Fibroblast of the aortic adventitia (primary cell): ENCODE data around the gene FGFBP1. TPM values are rescaled to one million over a fixed set of nuclear protein-coding genes. Genes with fewer than 3 reads are reported as not detected.

Experiments used
- DNase-seq: peaks from one replicate; pipeline ENCODE4 v3.0.0-alpha.2; 2010; ENCODE audit warnings: low read depth
- H3K4me3 ChIP-seq: 2 replicates; pipeline ENCODE4 v1.5.1; 2011; ENCODE audit warnings: low read depth, mild to moderate bottlenecking, control low read depth, low read length, moderate library complexity
- total RNA-seq: library from RNA; depleted of rRNA; stranded (reverse); fragments of >200 nt; gene quantifications from 2 replicates; pipeline ENCODE4 v1.2.3, GENCODE V29; 2012; ENCODE audit warnings: low replicate concordance
- TF ChIP-seq, protein P1 (sequence below): IDR thresholded peaks from 2 replicates; pipeline ENCODE4 v1.5.1; 2011; ENCODE audit warnings: mild to moderate bottlenecking, low read length, control low read depth, inconsistent platforms; ENCODE audit not compliant: insufficient read depth

FGFBP1 gene
- total RNA-seq, 1 donor = not detected

DNA sequence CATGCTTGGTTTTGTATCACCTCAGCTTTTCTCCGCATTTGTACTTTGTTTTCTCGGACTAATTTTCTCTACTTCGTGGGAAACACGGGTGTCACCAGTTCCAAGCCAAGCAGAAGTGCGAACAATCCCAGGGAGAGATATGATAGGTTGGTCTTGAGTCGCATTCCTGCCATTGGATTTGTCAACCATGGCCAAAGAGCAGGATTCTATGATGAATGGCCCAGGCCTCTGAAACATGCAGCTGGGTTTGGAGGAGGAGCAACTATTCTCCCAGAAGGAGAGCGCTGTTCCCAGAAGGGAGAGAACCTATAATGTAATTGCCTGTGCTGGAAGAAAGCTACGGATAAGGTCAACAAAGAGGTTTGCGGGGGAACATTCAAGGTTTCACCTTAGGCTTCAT, 10.3 kb upstream of the FGFBP1 start:
- DNase-seq = no peak
- TF ChIP-seq, protein P1, sequence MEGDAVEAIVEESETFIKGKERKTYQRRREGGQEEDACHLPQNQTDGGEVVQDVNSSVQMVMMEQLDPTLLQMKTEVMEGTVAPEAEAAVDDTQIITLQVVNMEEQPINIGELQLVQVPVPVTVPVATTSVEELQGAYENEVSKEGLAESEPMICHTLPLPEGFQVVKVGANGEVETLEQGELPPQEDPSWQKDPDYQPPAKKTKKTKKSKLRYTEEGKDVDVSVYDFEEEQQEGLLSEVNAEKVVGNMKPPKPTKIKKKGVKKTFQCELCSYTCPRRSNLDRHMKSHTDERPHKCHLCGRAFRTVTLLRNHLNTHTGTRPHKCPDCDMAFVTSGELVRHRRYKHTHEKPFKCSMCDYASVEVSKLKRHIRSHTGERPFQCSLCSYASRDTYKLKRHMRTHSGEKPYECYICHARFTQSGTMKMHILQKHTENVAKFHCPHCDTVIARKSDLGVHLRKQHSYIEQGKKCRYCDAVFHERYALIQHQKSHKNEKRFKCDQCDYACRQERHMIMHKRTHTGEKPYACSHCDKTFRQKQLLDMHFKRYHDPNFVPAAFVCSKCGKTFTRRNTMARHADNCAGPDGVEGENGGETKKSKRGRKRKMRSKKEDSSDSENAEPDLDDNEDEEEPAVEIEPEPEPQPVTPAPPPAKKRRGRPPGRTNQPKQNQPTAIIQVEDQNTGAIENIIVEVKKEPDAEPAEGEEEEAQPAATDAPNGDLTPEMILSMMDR = no peak
- no peak overlapping the region for H3K4me3 ChIP-seq

DNA sequence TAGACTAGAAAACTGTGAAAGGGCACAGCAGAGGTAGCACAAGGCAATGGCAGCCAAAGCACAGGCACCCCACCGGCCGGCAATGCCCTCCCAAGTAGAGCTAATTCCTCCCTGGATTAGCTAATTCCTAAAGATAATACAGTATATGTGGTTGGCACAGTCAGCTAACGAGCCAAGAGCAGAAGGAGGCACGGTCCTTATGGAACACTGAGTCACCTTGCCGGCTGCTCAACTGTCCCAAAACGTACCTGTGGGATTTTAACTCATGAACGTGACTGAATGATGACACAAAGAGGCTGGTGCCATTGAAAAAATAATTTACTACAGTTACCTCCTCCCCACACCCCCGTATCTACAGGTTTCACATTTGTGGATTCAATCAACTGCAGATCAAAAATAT, 9.1 kb upstream of the FGFBP1 start:
- TF ChIP-seq, protein P1 = no peak
- no peak for DNase-seq
- H3K4me3 ChIP-seq = no peak overlapping the region

- no peak overlapping the region for H3K4me3 ChIP-seq
- TF ChIP-seq, protein P1 = no peak
- no peak for DNase-seq
These were observed 7.0 kb upstream of the FGFBP1 start for GRCh38 chr4:15945516-15945915.

GRCh38 chr4:15944895-15945294, 6.4 kb upstream of the FGFBP1 start:
- TF ChIP-seq, protein P1 = no peak
- no peak for DNase-seq
- H3K4me3 ChIP-seq = no peak overlapping the region

- no peak overlapping the region for H3K4me3 ChIP-seq
- TF ChIP-seq, protein P1 = no peak
- DNase-seq = no peak
These were observed 3.7 kb upstream of the FGFBP1 start for GRCh38 chr4:15942283-15942682.

GRCh38 chr4:15938182-15938581, 358 bp downstream of the FGFBP1 start:
- DNase-seq = no peak
- H3K4me3 ChIP-seq = no peak overlapping the region

GRCh38 chr4:15936495-15936894, 2.0 kb downstream of the FGFBP1 start:
- H3K4me3 ChIP-seq = no peak overlapping the region

More at GRCh38 chr4:15938182-15938581, 358 bp downstream of the FGFBP1 start:
- TF ChIP-seq, protein P1 = no peak

More at GRCh38 chr4:15936495-15936894, 2.0 kb downstream of the FGFBP1 start:
- TF ChIP-seq, protein P1 = no peak
- no peak for DNase-seq
